ENCODE data around the gene SCCPDH.
A peak's percentile ranks its signal among the peaks of the same experiment; 100 is the strongest.
"Not testable (repeated sequence)": the region's sequence is repeated elsewhere in the genome, so short reads cannot be mapped to it uniquely, and the experiment has no call there.

The SCCPDH gene

GRCh38 chr1:246709196-246709595 is 15.0 kb upstream of the SCCPDH start:
- no peak overlapping the region for H3K27ac ChIP-seq
- TF ChIP-seq CTCF (conservative IDR thresholded peaks at IDR 0.05) (no peak), ZFX (IDR thresholded peaks at IDR 0.05) (no peak)

GRCh38 chr1:246709835-246710234 is 14.4 kb upstream of the SCCPDH start:
- H3K27ac ChIP-seq = no peak overlapping the region
- TF ChIP-seq ZFX (IDR thresholded peaks at IDR 0.05) (no peak), CTCF (conservative IDR thresholded peaks at IDR 0.05) (no peak)

- H3K27ac ChIP-seq = no peak overlapping the region
- TF ChIP-seq ZFX (IDR thresholded peaks at IDR 0.05) = no peak
- no peak for TF ChIP-seq CTCF (conservative IDR thresholded peaks at IDR 0.05)
These were observed 12.6 kb upstream of the SCCPDH start for GRCh38 chr1:246711548-246712003.

GRCh38 chr1:246712428-246712827 is 11.8 kb upstream of the SCCPDH start:
- not testable (repeated sequence) for H3K27ac ChIP-seq

GRCh38 chr1:246719361-246719760 is 4.8 kb upstream of the SCCPDH start:
- not testable (repeated sequence) for H3K27ac ChIP-seq

GRCh38 chr1:246720814-246721213 is 3.4 kb upstream of the SCCPDH start:
- H3K27ac ChIP-seq = not testable (repeated sequence)

- no peak for TF ChIP-seq CTCF (conservative IDR thresholded peaks at IDR 0.05)
- TF ChIP-seq ZFX (IDR thresholded peaks at IDR 0.05) = no peak
- no peak overlapping the region for H3K27ac ChIP-seq
These were observed 1.5 kb upstream of the SCCPDH start for GRCh38 chr1:246722720-246723119.

GRCh38 chr1:246724731-246725095 is 504 bp downstream of the SCCPDH start:
- peak overlapping the region; percentile 66 for H3K27ac ChIP-seq
- TF ChIP-seq CTCF (conservative IDR thresholded peaks at IDR 0.05) = no peak
- 0 out of 2 replicates have a peak, but pooled peaks have one; percentile 11 for TF ChIP-seq ZFX (IDR thresholded peaks at IDR 0.05)

- H3K27ac ChIP-seq = peak overlapping the region; percentile 66
These were observed 982 bp downstream of the SCCPDH start for GRCh38 chr1:246725191-246725590.

More at GRCh38 chr1:246725191-246725590, 982 bp downstream of the SCCPDH start:
- TF ChIP-seq ZFX (IDR thresholded peaks at IDR 0.05) (no peak), CTCF (conservative IDR thresholded peaks at IDR 0.05) (no peak)
